Activated CD4-positive, alpha-beta T cell treated with anti-CD3 and anti-CD28 coated beads, Interleukin-2, amount 50 U/mL, for 1 hour (primary cell): ENCODE measurements around the gene MAGEB18.

Experiments
- DNase-seq: peaks from one replicate; pipeline ENCODE4 v3.0.0-alpha.2; 2020

The MAGEB18 gene

DNA sequence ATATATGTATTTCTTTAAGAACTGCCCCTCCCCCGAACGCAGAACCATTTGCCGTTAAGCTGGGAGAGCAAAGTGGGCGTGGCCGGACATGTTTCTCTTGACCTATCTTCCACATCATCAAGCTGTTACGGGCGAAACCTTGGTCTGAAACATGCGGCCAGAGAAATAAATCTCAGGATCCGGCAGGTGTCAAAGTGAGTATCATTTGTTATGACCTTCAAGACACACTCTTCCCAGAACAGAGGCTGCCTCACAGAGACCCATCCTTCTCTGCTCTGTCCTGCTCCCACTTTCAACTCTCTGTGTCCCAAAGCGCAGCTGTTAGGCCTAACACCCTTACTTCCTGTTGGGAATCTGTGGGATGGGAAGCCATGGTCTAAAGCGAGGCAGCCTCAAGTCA, at the start of gene MAGEB18:
TSS of gene MAGEB18 (plus strand) at position 70 of the 400 bp plus-strand sequence. CDS start 643 bp downstream, outside the sequence.
- no peak for DNase-seq

DNA sequence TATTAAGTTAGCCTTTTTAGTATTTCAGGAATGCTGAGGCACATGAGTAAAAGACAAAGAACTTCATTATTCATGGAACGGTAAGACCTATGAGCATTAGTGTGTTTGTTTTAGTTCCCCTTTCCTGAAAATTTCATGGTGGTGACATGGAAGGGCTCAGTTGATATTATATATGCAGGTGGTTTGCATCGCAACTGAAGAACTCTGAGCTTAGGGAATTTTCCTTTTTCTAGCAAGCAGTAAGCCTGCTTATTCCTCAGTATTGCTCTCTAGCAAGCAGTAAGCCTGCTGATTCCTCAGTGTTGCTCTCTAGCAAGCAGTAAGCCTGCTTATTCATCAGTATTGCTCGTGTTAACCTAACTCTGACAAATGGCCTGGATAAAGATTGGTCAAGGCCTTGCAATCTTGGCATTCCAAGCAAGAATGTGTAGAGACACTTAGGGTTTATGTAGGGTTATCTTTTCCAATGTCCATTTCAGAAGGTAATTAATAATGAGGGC, 37.7 kb upstream of the MAGEB18 start:
- no peak for DNase-seq

DNA sequence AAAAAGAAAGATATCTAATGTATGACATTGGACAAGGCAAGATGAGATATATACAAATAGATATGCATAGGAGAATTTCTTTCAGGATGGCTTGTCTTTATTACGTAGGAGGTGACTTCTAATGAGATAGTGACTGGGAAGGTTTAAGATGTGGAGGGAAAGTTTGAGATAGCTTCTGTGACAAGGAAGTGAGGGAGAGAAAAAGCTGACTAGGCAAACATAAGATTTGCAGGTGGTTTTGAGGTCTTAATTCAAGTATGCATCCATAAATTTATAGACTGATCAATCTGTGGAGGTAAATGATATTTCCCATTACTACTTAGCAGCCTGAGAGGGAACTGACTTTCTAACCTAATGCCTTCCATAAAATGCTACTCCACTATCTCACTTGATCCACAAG, 29.0 kb upstream of the MAGEB18 start:
- DNase-seq, result no peak

DNA sequence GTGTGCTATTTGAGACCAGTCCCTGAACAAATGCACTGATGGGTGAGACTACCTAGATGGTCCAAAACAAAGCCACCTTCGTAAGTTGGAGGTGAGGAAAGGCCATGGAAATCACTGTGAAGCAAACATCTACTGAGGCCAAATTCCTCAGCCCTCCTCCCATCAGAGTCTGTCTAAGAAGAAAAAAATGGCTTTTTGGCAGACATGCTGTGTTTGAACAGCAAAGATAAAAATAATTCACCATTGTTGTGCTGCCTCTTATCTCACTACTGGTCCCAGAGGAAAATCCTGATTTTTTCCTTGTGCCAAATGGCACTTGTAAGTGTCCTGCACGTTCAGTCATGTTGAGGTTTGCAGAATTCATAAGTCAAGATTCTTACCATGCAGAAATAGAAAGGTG, 7.9 kb downstream of the MAGEB18 start:
- DNase-seq, result no peak

DNA sequence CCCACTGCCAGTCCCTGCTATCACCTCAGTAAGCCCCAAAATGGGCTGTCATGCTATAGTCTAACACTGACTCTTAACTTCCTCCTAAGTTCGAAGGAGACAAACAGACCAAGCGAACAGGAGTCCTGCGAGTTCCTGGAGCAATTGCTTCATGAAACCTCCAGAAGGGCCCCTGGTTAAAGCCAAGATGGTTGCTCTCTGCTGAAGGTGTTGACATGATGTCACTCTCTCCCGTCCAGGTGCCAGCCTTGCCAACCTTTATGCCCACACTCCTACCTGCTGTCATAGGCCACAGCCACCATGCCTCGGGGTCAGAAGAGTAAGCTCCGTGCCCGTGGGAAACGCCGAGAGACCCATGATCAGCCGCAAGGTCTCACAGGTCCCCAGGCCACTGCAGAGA, 22.2 kb downstream of the MAGEB18 start, which contains the start of gene MAGEB6B:
TSS of gene MAGEB6B (plus strand) at position 301 of the 400 bp plus-strand sequence. CDS start at position 301, 0 bp downstream.
- DNase-seq, result no peak
